Choroid plexus epithelial cell (primary cell): ENCODE results near the gene TNNT2.

ENCODE experiments used
- DNase-seq: peaks from one replicate; pipeline ENCODE4 v3.0.0-alpha.2; 2010; ENCODE audit warnings: low read depth
- H3K4me3 ChIP-seq: 2 replicates; pipeline ENCODE4 v1.5.1; 2011; ENCODE audit warnings: low read depth, mild to moderate bottlenecking, control low read depth, low read length, moderate library complexity
- TF ChIP-seq, protein P1 (sequence below): conservative IDR thresholded peaks from 2 replicates; pipeline ENCODE4 v1.5.1; 2011; ENCODE audit warnings: low read depth, mild to moderate bottlenecking, control low read depth, inconsistent platforms, low read length, moderate library complexity

The TNNT2 gene

DNA sequence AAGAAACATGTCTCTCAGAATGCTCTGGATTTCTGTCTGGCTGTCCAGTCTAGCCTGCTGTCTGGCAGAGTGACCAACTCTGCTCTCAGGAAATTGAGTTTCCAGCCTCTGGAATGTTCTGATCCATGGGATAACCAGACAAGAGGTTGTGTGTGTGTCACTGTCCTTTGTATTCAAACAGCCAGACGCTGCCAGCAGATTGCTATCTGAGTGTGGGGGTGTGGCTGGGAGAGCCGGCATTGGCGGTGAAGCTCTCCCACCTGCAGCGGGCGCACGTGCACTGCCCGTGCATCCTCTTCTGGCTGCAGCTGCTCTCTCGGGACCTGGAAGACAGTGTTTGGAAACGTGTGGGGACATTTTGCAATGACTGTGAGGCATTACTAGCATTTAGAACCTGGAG is 68.1 kb downstream of the TNNT2 start:
- TF ChIP-seq, protein P1, sequence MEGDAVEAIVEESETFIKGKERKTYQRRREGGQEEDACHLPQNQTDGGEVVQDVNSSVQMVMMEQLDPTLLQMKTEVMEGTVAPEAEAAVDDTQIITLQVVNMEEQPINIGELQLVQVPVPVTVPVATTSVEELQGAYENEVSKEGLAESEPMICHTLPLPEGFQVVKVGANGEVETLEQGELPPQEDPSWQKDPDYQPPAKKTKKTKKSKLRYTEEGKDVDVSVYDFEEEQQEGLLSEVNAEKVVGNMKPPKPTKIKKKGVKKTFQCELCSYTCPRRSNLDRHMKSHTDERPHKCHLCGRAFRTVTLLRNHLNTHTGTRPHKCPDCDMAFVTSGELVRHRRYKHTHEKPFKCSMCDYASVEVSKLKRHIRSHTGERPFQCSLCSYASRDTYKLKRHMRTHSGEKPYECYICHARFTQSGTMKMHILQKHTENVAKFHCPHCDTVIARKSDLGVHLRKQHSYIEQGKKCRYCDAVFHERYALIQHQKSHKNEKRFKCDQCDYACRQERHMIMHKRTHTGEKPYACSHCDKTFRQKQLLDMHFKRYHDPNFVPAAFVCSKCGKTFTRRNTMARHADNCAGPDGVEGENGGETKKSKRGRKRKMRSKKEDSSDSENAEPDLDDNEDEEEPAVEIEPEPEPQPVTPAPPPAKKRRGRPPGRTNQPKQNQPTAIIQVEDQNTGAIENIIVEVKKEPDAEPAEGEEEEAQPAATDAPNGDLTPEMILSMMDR: no peak
- DNase-seq: peak; percentile 14
- no peak overlapping the region for H3K4me3 ChIP-seq
